Measurements from ENCODE around the gene PICALM.

GRCh38 chr11:85914425-85914824 is 154.5 kb downstream of the PICALM start:
- TF ChIP-seq EZH2 (IDR thresholded peaks at IDR 0.05; ENCODE audit: borderline replicate concordance, control insufficient read depth, low read depth, low read length) (no peak), SREBF2 (IDR thresholded peaks at IDR 0.05; ENCODE audit: low read length) (no peak), SUZ12 (IDR thresholded peaks at IDR 0.05; ENCODE audit: unreplicated experiment) (no peak), SMC3 (IDR thresholded peaks at IDR 0.05; ENCODE audit: borderline replicate concordance, low read length) (no peak), SMARCA5 (IDR thresholded peaks at IDR 0.05) (no peak), PRDM15 (CRISPR knock-in tag; IDR thresholded peaks at IDR 0.05) (no peak), CHD2 (IDR thresholded peaks at IDR 0.05; ENCODE audit: borderline replicate concordance, low read depth, low read length) (no peak)

Measured in GM12878 (cell line).